ENCODE results near the gene ASB2.

Gene ASB2

GRCh38 chr14:93898081-93898611 is 78.2 kb downstream of the ASB2 start:
- no peak for DNase-seq

DNA sequence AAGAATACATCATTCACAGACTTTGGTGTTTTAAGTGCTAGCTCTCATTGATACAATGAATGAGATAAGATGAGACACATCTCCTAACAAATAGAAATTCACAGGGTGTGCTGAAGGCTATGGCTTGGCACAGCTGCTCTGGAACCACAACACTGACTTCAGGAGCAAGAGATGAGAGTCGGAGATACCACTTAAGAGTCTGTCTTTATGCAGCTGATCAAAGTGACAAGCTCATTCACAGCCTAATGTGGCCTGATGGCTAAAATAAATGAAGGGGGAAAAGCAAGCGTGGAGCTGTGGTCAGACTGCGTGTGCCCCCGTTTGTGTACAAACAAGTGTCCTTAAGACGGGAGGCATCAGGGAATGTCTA is 78.9 kb downstream of the ASB2 start:
- DNase-seq, result no peak

GRCh38 chr14:93895023-93895604 is 81.3 kb downstream of the ASB2 start:
- no peak for DNase-seq

- DNase-seq, result no peak
Measured at GRCh38 chr14:93893661-93894261, 82.6 kb downstream of the ASB2 start.

GRCh38 chr14:93892923-93893558 is 83.3 kb downstream of the ASB2 start:
- no peak for DNase-seq

DNA sequence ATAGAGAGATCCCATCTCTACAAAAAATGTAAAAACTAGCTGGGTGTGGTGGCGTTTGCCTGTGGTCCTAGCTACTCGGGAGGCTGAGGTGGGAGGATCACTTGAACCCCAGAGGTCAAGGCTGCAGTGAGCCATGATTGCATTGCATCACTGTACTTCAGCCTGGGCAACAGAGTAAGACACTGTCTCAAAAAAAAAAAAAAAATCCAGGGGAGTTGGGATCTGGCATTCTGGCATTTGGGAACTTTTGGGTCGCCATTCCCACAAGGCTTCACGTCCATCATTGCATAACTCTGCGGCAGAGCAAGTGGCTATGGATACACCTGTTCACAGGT is 83.9 kb downstream of the ASB2 start:
- no peak for DNase-seq

DNA sequence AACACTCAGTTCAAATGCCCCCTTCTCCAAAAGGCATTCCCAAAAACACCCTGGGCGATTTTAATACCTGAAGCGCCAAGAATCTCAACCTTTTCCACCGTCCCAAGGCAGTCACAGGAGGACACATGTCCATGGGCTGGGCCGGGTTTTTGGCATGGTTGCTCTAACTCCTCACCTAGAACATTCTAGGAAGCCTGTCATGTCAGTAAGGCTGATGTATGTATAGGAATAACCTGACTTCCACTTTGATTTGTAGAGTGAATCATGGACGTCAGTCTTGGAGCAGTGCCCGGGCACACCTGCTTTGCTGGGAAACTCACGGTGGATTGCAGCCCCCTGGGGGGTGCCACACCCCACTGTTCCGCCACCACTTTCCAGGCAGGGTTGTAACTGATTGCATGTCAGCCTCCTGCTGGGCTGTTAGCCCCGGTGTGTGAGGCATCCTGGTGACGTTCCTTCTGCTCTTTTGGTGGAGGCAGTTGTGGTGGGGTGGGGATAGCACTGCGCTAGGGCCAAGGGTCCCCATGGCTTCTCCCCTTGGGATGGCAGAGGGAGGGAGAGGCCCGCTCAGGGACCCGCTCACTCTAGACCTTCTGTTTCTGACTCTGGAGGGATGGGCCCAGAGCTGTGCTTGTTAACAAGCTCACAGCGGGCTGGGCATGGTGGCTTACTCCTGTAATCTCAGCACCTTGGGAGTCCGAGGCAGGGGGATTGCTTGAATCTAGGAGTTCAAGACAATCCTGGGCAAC is 84.4 kb downstream of the ASB2 start:
- no peak for DNase-seq

GRCh38 chr14:93889739-93890483 is 86.5 kb downstream of the ASB2 start:
- DNase-seq, result no peak

DNA sequence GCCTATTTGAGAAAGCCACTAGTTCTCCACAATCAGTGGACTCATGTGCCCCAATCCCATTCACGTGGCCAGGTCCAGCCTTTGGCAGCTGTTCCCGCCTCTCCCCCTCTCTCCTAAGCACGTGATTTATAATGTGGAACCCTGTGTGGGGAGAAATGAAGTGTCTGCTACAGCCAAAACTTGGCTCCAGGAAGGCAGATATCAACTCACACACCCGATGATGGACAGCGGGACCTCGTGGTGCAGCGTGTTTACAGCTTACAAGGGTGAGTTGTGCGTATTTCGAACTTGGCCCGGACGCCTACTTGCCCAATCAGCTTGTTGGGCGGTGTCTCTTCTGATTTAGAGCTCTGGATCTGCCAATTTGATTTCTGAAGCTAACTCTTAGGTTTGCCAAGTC is 87.4 kb downstream of the ASB2 start:
- DNase-seq, result no peak

GRCh38 chr14:93884950-93885349 is 91.4 kb downstream of the ASB2 start:
- no peak for DNase-seq

Measured in GF-D8 (cell line).